DMS153 treated with DMSO at 0.1 percent for 48 hours (cell line): ENCODE measurements around the gene CEP89.
A peak's percentile ranks its signal among the peaks of the same experiment; 100 is the strongest.
"Not testable (repeated sequence)": the region's sequence is repeated elsewhere in the genome, so short reads cannot be mapped to it uniquely, and the experiment has no call there.

Experiments
- DNase-seq: peaks from one replicate; lab custom pipeline; 2025; ENCODE audit not compliant: unreplicated experiment; lab: John Stamatoyannopoulos, UW

CEP89 gene

GRCh38 chr19:32971715-32972540 lies at the start of gene CEP89, which contains the start of gene FAAP24:
Gene CEP89 (minus strand): TSS chr19:32971958. CDS start chr19:32971874, 84 bp downstream.
Gene FAAP24 (plus strand): TSS chr19:32972242. CDS start chr19:32973197, 955 bp downstream.
- DNase-seq = peak; percentile 91

GRCh38 chr19:33010891-33011290 lies 39.1 kb upstream of the CEP89 start:
- not testable (repeated sequence) for DNase-seq

GRCh38 chr19:33008738-33009137 lies 37.0 kb upstream of the CEP89 start:
- DNase-seq = no peak

- peak; percentile 22 for DNase-seq
Measured at GRCh38 chr19:33005440-33005839, 33.7 kb upstream of the CEP89 start.

- DNase-seq = not testable (repeated sequence)
Measured at GRCh38 chr19:33003424-33004024, 31.8 kb upstream of the CEP89 start.

GRCh38 chr19:33002126-33002865 lies 30.5 kb upstream of the CEP89 start:
- DNase-seq = not testable (repeated sequence)

GRCh38 chr19:33000910-33001309 lies 29.2 kb upstream of the CEP89 start:
- no peak for DNase-seq

GRCh38 chr19:33000510-33000909 lies 28.8 kb upstream of the CEP89 start:
- no peak for DNase-seq

- no peak for DNase-seq
Measured at GRCh38 chr19:32998722-32999121, 27.0 kb upstream of the CEP89 start.

GRCh38 chr19:32997716-32998355 lies 26.1 kb upstream of the CEP89 start:
- no peak for DNase-seq

GRCh38 chr19:32997061-32997464 lies 25.3 kb upstream of the CEP89 start:
- not testable (repeated sequence) for DNase-seq

- not testable (repeated sequence) for DNase-seq
Measured at GRCh38 chr19:32995966-32996365, 24.2 kb upstream of the CEP89 start.

- DNase-seq = no peak
Measured at GRCh38 chr19:32988724-32989123, 17.0 kb upstream of the CEP89 start.

- DNase-seq = not testable (repeated sequence)
Measured at GRCh38 chr19:32988254-32988653, 16.5 kb upstream of the CEP89 start.

GRCh38 chr19:32982488-32982887 lies 10.7 kb upstream of the CEP89 start:
- DNase-seq = not testable (repeated sequence)

- not testable (repeated sequence) for DNase-seq
Measured at GRCh38 chr19:32979807-32980206, 8.0 kb upstream of the CEP89 start.

GRCh38 chr19:32977813-32978212 lies 6.1 kb upstream of the CEP89 start:
- not testable (repeated sequence) for DNase-seq

- DNase-seq = no peak
Measured at GRCh38 chr19:32977280-32977679, 5.5 kb upstream of the CEP89 start.

- DNase-seq = peak; percentile 76
Measured at GRCh38 chr19:32976223-32976805, 4.6 kb upstream of the CEP89 start.

GRCh38 chr19:32971012-32971595 lies 654 bp downstream of the CEP89 start:
- no peak for DNase-seq
